AG04449 (cell line): Measurements from ENCODE around the gene MRRF.

Source experiments
- CTCF ChIA-PET: fragments of 350-600 bp; formaldehyde crosslinking; extraction: SDS; loops from one replicate; lab custom pipeline; 2021; ENCODE audit warnings: antibody characterized with exemption; lab: Yijun Ruan, JAX
- POLR2A ChIA-PET: fragments of 400-600, 350-600 bp; formaldehyde crosslinking; extraction: SDS; loops from one replicate; lab custom pipeline; 2020; ENCODE audit warnings: antibody characterized with exemption, inconsistent platforms; lab: Yijun Ruan, JAX
- DNase-seq: peaks from one replicate; pipeline ENCODE4 v3.0.0-alpha.2; 2010; ENCODE audit warnings: low read depth, low spot score
- H3K4me3 ChIP-seq: 2 replicates; pipeline ENCODE4 v1.5.1; 2011; ENCODE audit warnings: low read depth, mild to moderate bottlenecking, control low read depth, low read length
- CTCF ChIP-seq: IDR thresholded peaks from one replicate; pipeline ENCODE4 v1.5.1; 2011; ENCODE audit warnings: mild to moderate bottlenecking, moderate library complexity, low read length, control low read depth, inconsistent platforms; ENCODE audit not compliant: insufficient read depth; ENCODE audit errors: missing control alignments

MRRF gene

GRCh38 chr9:122222791-122223190 lies 41.9 kb upstream of the MRRF start:
- no peak overlapping the region for H3K4me3 ChIP-seq
- CTCF ChIA-PET: interaction anchor here (0.9 to 1.2 kb wide), 2 partner anchors 96 to 128 kb away, joined by 3 read pairs; no protein-coding TSS in a partner anchor
- no peak for DNase-seq
- TF ChIP-seq CTCF: no peak
- POLR2A ChIA-PET: no interaction called here

GRCh38 chr9:122223435-122223834 lies 41.2 kb upstream of the MRRF start:
- TF ChIP-seq CTCF: no peak
- ChIA-PET POLR2A (no interaction called here), CTCF (interaction anchor here (1.2 kb wide), 1 partner anchor 127 kb away, joined by 3 read pairs; no protein-coding TSS in a partner anchor)
- no peak for DNase-seq
- H3K4me3 ChIP-seq: no peak overlapping the region

- DNase-seq: no peak
- CTCF ChIA-PET: no interaction called here
- POLR2A ChIA-PET: no interaction called here
- TF ChIP-seq CTCF: no peak
- no peak overlapping the region for H3K4me3 ChIP-seq
Measured at GRCh38 chr9:122225312-122226141, 39.2 kb upstream of the MRRF start.

- ChIA-PET POLR2A (no interaction called here), CTCF (no interaction called here)
- no peak overlapping the region; the same call in 1 of the 2 replicates for H3K4me3 ChIP-seq
- DNase-seq: no peak
- no peak for TF ChIP-seq CTCF
Measured at GRCh38 chr9:122226142-122226757, 38.4 kb upstream of the MRRF start.

GRCh38 chr9:122226758-122227574 lies 37.7 kb upstream of the MRRF start:
- H3K4me3 ChIP-seq: no peak overlapping the region
- POLR2A ChIA-PET: no interaction called here
- no peak for TF ChIP-seq CTCF
- DNase-seq: no peak
- CTCF ChIA-PET: no interaction called here

- DNase-seq: no peak
- ChIA-PET POLR2A (no interaction called here), CTCF (no interaction called here)
- no peak for TF ChIP-seq CTCF
- no peak overlapping the region for H3K4me3 ChIP-seq
Measured at GRCh38 chr9:122227575-122227900, 37.1 kb upstream of the MRRF start.
